CD14-positive monocyte (primary cell): Measurements from ENCODE around the gene MINDY3. TPM values are rescaled to one million over a fixed set of nuclear protein-coding genes. Genes with fewer than 3 reads are reported as not detected.
A peak's percentile ranks its signal among the peaks of the same experiment; 100 is the strongest.

Source experiments
- DNase-seq, 3 donors: peaks; one replicate each; pipeline ENCODE4 v3.0.0-alpha.2; 2011 to 2022
- H2AFZ ChIP-seq: 2 replicates; pipeline ENCODE4 v1.6.0; 2012; ENCODE audit warnings: mild to moderate bottlenecking, low read depth, low read length, inconsistent platforms; ENCODE audit not compliant: insufficient read depth, poor library complexity, severe bottlenecking
- H3K27ac ChIP-seq, 2 donors: 1 replicate in 1 of 2; 2 replicates in 1 of 2; pipeline ENCODE4 v1.5.1; 2012 to 2013; ENCODE audit warnings: low read length in 2 of 2, control low read depth in 1 of 2, inconsistent platforms in 1 of 2, low read depth in 1 of 2, mild to moderate bottlenecking in 1 of 2
- H3K27me3 ChIP-seq, 2 donors: one replicate each; pipeline versions ENCODE4 v1.6.0 to v1.6.1; 2011 to 2013; ENCODE audit warnings: low read length in 2 of 2; ENCODE audit not compliant: control insufficient read depth in 2 of 2, insufficient read depth in 2 of 2
- H3K36me3 ChIP-seq, 2 donors: replicated peaks in 1 of 2; 1 replicate in 1 of 2; 2 replicates in 1 of 2; pipeline versions ENCODE4 v1.5.1 to v1.6.1; 2012 to 2013; ENCODE audit warnings: low read length in 2 of 2, control low read depth in 1 of 2, inconsistent platforms in 1 of 2, mild to moderate bottlenecking in 1 of 2; ENCODE audit not compliant: insufficient read depth in 2 of 2, control insufficient read depth in 1 of 2
- H3K4me1 ChIP-seq, 2 donors: 1 replicate in 1 of 2; 2 replicates in 1 of 2; pipeline versions ENCODE4 v1.5.1 to v1.6.1; 2012 to 2013; ENCODE audit warnings: low read length in 2 of 2, control low read depth in 1 of 2, inconsistent platforms in 1 of 2, mild to moderate bottlenecking in 1 of 2, moderate library complexity in 1 of 2; ENCODE audit not compliant: insufficient read depth in 2 of 2, control insufficient read depth in 1 of 2
- H3K4me2 ChIP-seq: replicated peaks from 2 replicates; pipeline ENCODE3; 2012; ENCODE audit warnings: low read length, moderate library complexity, mild to moderate bottlenecking; ENCODE audit not compliant: poor library complexity, severe bottlenecking; ENCODE audit errors: extremely low read depth
- H3K4me3 ChIP-seq, 3 experiments: fragments of 200-600 bp in 1 of 3; sonication (generic) in 1 of 3; replicated peaks in 1 of 3; 1 replicate in 2 of 3; 2 replicates in 1 of 3; pipeline ENCODE4 v1.5.1; 2011 to 2013; ENCODE audit warnings: low read length in 3 of 3, mild to moderate bottlenecking in 3 of 3, control low read depth in 2 of 3, low read depth in 2 of 3, inconsistent platforms in 1 of 3, moderate library complexity in 1 of 3
- H3K79me2 ChIP-seq: 2 replicates; pipeline ENCODE4 v1.6.0; 2012; ENCODE audit warnings: mild to moderate bottlenecking, control low read depth, inconsistent platforms, low read length, moderate library complexity; ENCODE audit not compliant: insufficient read depth
- H3K9ac ChIP-seq: 2 replicates; pipeline ENCODE4 v1.6.0; 2017; ENCODE audit warnings: low read length, mild to moderate bottlenecking; ENCODE audit not compliant: insufficient read depth, poor library complexity, severe bottlenecking
- H3K9me3 ChIP-seq, 2 donors: replicated peaks in 1 of 2; 1 replicate in 1 of 2; 2 replicates in 1 of 2; pipeline versions ENCODE4 v1.5.1 to v1.6.1; 2012 to 2013; ENCODE audit warnings: low read length in 2 of 2, control low read depth in 1 of 2; ENCODE audit not compliant: control insufficient read depth in 1 of 2, insufficient read depth in 1 of 2
- H4K20me1 ChIP-seq: 2 replicates; pipeline ENCODE4 v1.6.0; 2012; ENCODE audit warnings: mild to moderate bottlenecking, low read length, control low read depth, moderate library complexity; ENCODE audit not compliant: insufficient read depth
- H3K27ac Mint-ChIP-seq, 7 donors: one replicate each; pipeline ENCODE4 v1.8.0; 2020; ENCODE audit warnings: mild to moderate bottlenecking in 7 of 7, mixed read lengths in 7 of 7, moderate library complexity in 6 of 7, inconsistent platforms in 2 of 7
- H3K27me3 Mint-ChIP-seq, 3 donors: one replicate each; pipeline ENCODE4 v1.8.0; 2021 to 2022; ENCODE audit warnings: low read depth in 3 of 3, mild to moderate bottlenecking in 3 of 3, mixed read lengths in 3 of 3, moderate library complexity in 3 of 3, inconsistent platforms in 1 of 3
- H3K36me3 Mint-ChIP-seq, 2 donors: one replicate each; pipeline ENCODE4 v1.8.0; 2020; ENCODE audit warnings: mixed read lengths in 2 of 2, inconsistent platforms in 1 of 2, mild to moderate bottlenecking in 1 of 2
- H3K4me1 Mint-ChIP-seq: one replicate; pipeline ENCODE4 v1.8.0; 2020; ENCODE audit warnings: mild to moderate bottlenecking, mixed read lengths
- H3K4me3 Mint-ChIP-seq, 2 donors: one replicate each; pipeline ENCODE4 v1.8.0; 2020; ENCODE audit warnings: mild to moderate bottlenecking in 2 of 2, mixed read lengths in 2 of 2, moderate library complexity in 1 of 2
- H3K9me3 Mint-ChIP-seq, 7 donors: one replicate each; pipeline ENCODE4 v1.8.0; 2020 to 2022; ENCODE audit warnings: mixed read lengths in 7 of 7, mild to moderate bottlenecking in 6 of 7, moderate library complexity in 6 of 7, inconsistent platforms in 2 of 7
- CTCF ChIP-seq: fragments of 200-600 bp; IDR thresholded peaks from one replicate; pipeline ENCODE4 v1.8.0; 2022; ENCODE audit warnings: antibody characterized with exemption, mild to moderate bottlenecking
- WGBS: methylation state at CpG from one replicate; pipeline ENCODE4 v1.1.5; 2013; ENCODE audit warnings: missing lambda C conversion rate; ENCODE audit not compliant: insufficient coverage; 5-methylcytosine and 5-hydroxymethylcytosine counted together
- intact Hi-C, 2 donors: fragments of 100-400 bp; cut with micrococcal nuclease; formaldehyde crosslinking; loops; one replicate each; pipeline versions ENCODE4 v1.15.0 to v1.15.1; 2023
- polyA plus RNA-seq, 3 donors: library from polyadenylated mRNA; depleted of rRNA in 1 of 3; unstranded in 2 of 3; stranded (reverse) in 1 of 3; fragments of 300-500 nt in 2 of 3; fragments of >200 nt in 1 of 3; fragmentation: Illumina TruSeq in 2 of 3; gene quantifications; 1 replicate in 2 of 3; 2 replicates in 1 of 3; pipeline ENCODE4 v1.2.3, GENCODE V29; 2012 to 2021

The MINDY3 gene
- polyA plus RNA-seq, 3 donors, result 2.4 to 14.8 (median 4.4) TPM

GRCh38 chr10:15856328-15857015 is 3.8 kb downstream of the MINDY3 start:
- no peak for DNase-seq
- TF ChIP-seq CTCF, result no peak
- peaks cover 5 to 15% (median 8%) of the 10 kb centered on the region in 7 donors for H3K9me3 Mint-ChIP-seq
- Histone ChIP-seq H3K79me2 (peaks cover 94% of the 10 kb centered on the region), H2AFZ (no peak overlapping the region), H3K4me1 (peaks cover 14 to 27% of the 10 kb centered on the region in 2 donors), H4K20me1 (peaks cover 58% of the 10 kb centered on the region), H3K9me3 (peaks cover 0 to 6% of the 10 kb centered on the region in 2 donors), H3K27ac (no peak overlapping the region), H3K9ac (no peak overlapping the region), H3K27me3 (no peaks in the 10 kb centered on the region), H3K4me3 (no peak overlapping the region), H3K4me2 (no peak overlapping the region), H3K36me3 (peaks cover 0 to 21% of the 10 kb centered on the region in 2 donors)
- WGBS, result 100% methylated on average over 1 of the region's 4 CpGs
- H3K36me3 Mint-ChIP-seq, result peaks cover 18 to 22% of the 10 kb centered on the region in 2 donors
- H3K4me3 Mint-ChIP-seq, result no peak overlapping the region
- peak overlapping the region in 1 of 7 donors; percentile 3 for H3K27ac Mint-ChIP-seq
- peaks cover 37% of the 10 kb centered on the region for H3K4me1 Mint-ChIP-seq
- no peaks in the 10 kb centered on the region for H3K27me3 Mint-ChIP-seq
- intact Hi-C loops, result no loop called here

GRCh38 chr10:15853800-15854199 is 6.5 kb downstream of the MINDY3 start:
- Histone ChIP-seq H3K27me3 (no peaks in the 10 kb centered on the region), H3K9ac (no peak overlapping the region), H3K4me2 (no peak overlapping the region), H4K20me1 (peaks cover 67% of the 10 kb centered on the region), H3K4me3 (no peak overlapping the region), H2AFZ (no peak overlapping the region), H3K79me2 (peaks cover 99% of the 10 kb centered on the region), H3K27ac (no peak overlapping the region), H3K4me1 (peaks cover 11 to 21% of the 10 kb centered on the region in 2 donors), H3K36me3 (peaks cover 0 to 23% of the 10 kb centered on the region in 2 donors), H3K9me3 (peaks cover 7 to 22% of the 10 kb centered on the region in 2 donors)
- WGBS, result no CpG with 5 or more reads among the region's 4 CpGs
- Mint-ChIP-seq H3K36me3 (peaks cover 32% of the 10 kb centered on the region in 2 donors), H3K4me3 (no peak overlapping the region), H3K27ac (no peak overlapping the region), H3K27me3 (peaks cover 0 to 2% (median 0%) of the 10 kb centered on the region in 3 donors), H3K4me1 (peaks cover 35% of the 10 kb centered on the region), H3K9me3 (peaks cover 15 to 28% (median 24%) of the 10 kb centered on the region in 7 donors)
- no peak for TF ChIP-seq CTCF
- intact Hi-C loops, result no loop called here
- DNase-seq, result no peak
